Measurements from ENCODE around the gene BBLN.
A peak's percentile ranks its signal among the peaks of the same experiment; 100 is the strongest.
"Not testable (repeated sequence)": the region's sequence is repeated elsewhere in the genome, so short reads cannot be mapped to it uniquely, and the experiment has no call there.

- peak; percentile 59 for TF ChIP-seq CTCF (IDR thresholded peaks at IDR 0.05)
- TF ChIP-seq ZFX (IDR thresholded peaks at IDR 0.05; ENCODE audit: borderline replicate concordance) = not testable (repeated sequence)
These were observed 30.0 kb upstream of the BBLN start for GRCh38 chr9:128129976-128130590.
